Measurements from ENCODE around the gene SESN3.

SESN3 gene

DNA sequence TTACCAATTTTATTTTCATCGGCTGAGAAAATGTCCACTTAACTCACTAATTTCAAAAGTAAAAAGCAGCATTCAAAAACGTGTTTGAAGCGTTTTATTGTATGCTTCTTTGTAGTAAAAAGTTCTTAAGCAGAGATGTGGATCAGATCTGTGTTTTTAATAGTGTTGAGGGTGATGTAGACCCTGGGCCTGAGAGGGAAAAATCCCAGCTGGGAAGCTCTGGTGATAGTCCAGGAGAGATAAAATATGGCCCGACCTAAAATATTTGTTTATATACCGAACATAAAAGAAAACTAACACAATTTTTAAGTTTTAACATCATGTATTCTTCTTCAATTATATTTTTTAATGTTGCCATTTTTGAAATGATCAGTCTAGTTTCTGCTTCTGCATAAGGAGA, 35.2 kb downstream of the SESN3 start:
- Histone ChIP-seq H3K27me3 (ENCODE audit: insufficient read depth, low read length) (no peaks in the 10 kb centered on the region), H3K4me1 (ENCODE audit: insufficient read depth, low read length, severe bottlenecking) (peaks cover 8% of the 10 kb centered on the region), H3K9ac (ENCODE audit: low read length) (no peak overlapping the region), H3K27ac (ENCODE audit: low read depth, low read length, poor library complexity, severe bottlenecking) (no peak overlapping the region), H3K79me2 (ENCODE audit: insufficient read depth, low read length) (no peaks in the 10 kb centered on the region), H4K20me1 (ENCODE audit: insufficient read depth, low read length) (no peaks in the 10 kb centered on the region), H3K4me3 (ENCODE audit: low read depth, low read length, poor library complexity, severe bottlenecking) (no peak overlapping the region), H2AFZ (ENCODE audit: low read length) (no peak overlapping the region), H3K9me3 (ENCODE audit: low read length) (no peaks in the 10 kb centered on the region), H3K9me2 (ENCODE audit: low read depth, low read length) (no peaks in the 10 kb centered on the region), H3K4me2 (ENCODE audit: low read length) (no peak overlapping the region), H3K36me3 (ENCODE audit: insufficient read depth, low read length) (no peaks in the 10 kb centered on the region), H3F3A (ENCODE audit: insufficient read depth, low read length) (no peaks in the 10 kb centered on the region)
- no peak for TF ChIP-seq EZH2 (IDR thresholded peaks at IDR 0.05; ENCODE audit: borderline replicate concordance, low read length)
- TF ChIP-seq, protein P1, sequence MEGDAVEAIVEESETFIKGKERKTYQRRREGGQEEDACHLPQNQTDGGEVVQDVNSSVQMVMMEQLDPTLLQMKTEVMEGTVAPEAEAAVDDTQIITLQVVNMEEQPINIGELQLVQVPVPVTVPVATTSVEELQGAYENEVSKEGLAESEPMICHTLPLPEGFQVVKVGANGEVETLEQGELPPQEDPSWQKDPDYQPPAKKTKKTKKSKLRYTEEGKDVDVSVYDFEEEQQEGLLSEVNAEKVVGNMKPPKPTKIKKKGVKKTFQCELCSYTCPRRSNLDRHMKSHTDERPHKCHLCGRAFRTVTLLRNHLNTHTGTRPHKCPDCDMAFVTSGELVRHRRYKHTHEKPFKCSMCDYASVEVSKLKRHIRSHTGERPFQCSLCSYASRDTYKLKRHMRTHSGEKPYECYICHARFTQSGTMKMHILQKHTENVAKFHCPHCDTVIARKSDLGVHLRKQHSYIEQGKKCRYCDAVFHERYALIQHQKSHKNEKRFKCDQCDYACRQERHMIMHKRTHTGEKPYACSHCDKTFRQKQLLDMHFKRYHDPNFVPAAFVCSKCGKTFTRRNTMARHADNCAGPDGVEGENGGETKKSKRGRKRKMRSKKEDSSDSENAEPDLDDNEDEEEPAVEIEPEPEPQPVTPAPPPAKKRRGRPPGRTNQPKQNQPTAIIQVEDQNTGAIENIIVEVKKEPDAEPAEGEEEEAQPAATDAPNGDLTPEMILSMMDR (IDR thresholded peaks at IDR 0.05; ENCODE audit: low read length), result no peak

DNA sequence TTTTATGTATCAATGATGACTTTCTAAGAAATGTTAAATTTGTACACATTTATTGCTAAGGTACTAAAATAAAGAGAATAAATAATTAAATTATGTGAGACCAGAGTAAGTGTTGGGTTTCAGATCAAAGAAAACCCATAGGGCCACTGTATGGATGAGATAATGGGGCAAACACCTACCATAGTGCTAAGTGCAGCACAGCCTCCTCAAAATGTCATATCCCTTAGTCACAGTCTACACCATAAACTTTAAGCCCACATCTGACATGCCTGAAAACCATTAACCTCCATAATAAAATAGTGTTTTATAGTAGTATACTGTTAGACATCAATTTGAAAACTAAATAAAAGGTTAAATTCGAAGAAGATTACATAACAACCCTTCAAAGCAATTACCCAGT, 37.5 kb downstream of the SESN3 start:
- H3K4me2 ChIP-seq (ENCODE audit: low read length), result no peak overlapping the region
- H3K36me3 ChIP-seq (ENCODE audit: insufficient read depth, low read length), result no peaks in the 10 kb centered on the region
- TF ChIP-seq EZH2 (IDR thresholded peaks at IDR 0.05; ENCODE audit: borderline replicate concordance, low read length), result no peak
- TF ChIP-seq, protein P1 (IDR thresholded peaks at IDR 0.05; ENCODE audit: low read length), result no peak
- H3K27me3 ChIP-seq (ENCODE audit: insufficient read depth, low read length), result no peaks in the 10 kb centered on the region
- no peak overlapping the region for H3K4me3 ChIP-seq (ENCODE audit: low read depth, low read length, poor library complexity, severe bottlenecking)
- H3K9me2 ChIP-seq (ENCODE audit: low read depth, low read length), result no peaks in the 10 kb centered on the region
- H2AFZ ChIP-seq (ENCODE audit: low read length), result no peak overlapping the region
- H3K9ac ChIP-seq (ENCODE audit: low read length), result no peak overlapping the region
- H3K9me3 ChIP-seq (ENCODE audit: low read length), result no peaks in the 10 kb centered on the region
- H3F3A ChIP-seq (ENCODE audit: insufficient read depth, low read length), result no peaks in the 10 kb centered on the region
- H3K4me1 ChIP-seq (ENCODE audit: insufficient read depth, low read length, severe bottlenecking), result peaks cover 8% of the 10 kb centered on the region
- no peaks in the 10 kb centered on the region for H3K79me2 ChIP-seq (ENCODE audit: insufficient read depth, low read length)
- H3K27ac ChIP-seq (ENCODE audit: low read depth, low read length, poor library complexity, severe bottlenecking), result no peak overlapping the region
- no peaks in the 10 kb centered on the region for H4K20me1 ChIP-seq (ENCODE audit: insufficient read depth, low read length)

GRCh38 chr11:95192717-95193116, 38.3 kb downstream of the SESN3 start:
- no peaks in the 10 kb centered on the region for H3K9me2 ChIP-seq (ENCODE audit: low read depth, low read length)
- H3K36me3 ChIP-seq (ENCODE audit: insufficient read depth, low read length), result no peaks in the 10 kb centered on the region
- H3K9me3 ChIP-seq (ENCODE audit: low read length), result no peaks in the 10 kb centered on the region
- no peak for TF ChIP-seq EZH2 (IDR thresholded peaks at IDR 0.05; ENCODE audit: borderline replicate concordance, low read length)
- TF ChIP-seq, protein P1 (IDR thresholded peaks at IDR 0.05; ENCODE audit: low read length), result no peak
- H3K27me3 ChIP-seq (ENCODE audit: insufficient read depth, low read length), result no peaks in the 10 kb centered on the region
- no peaks in the 10 kb centered on the region for H3F3A ChIP-seq (ENCODE audit: insufficient read depth, low read length)
- no peak overlapping the region for H3K9ac ChIP-seq (ENCODE audit: low read length)
- peaks cover 8% of the 10 kb centered on the region for H3K4me1 ChIP-seq (ENCODE audit: insufficient read depth, low read length, severe bottlenecking)
- no peak overlapping the region for H2AFZ ChIP-seq (ENCODE audit: low read length)
- no peaks in the 10 kb centered on the region for H4K20me1 ChIP-seq (ENCODE audit: insufficient read depth, low read length)
- no peaks in the 10 kb centered on the region for H3K79me2 ChIP-seq (ENCODE audit: insufficient read depth, low read length)
- H3K27ac ChIP-seq (ENCODE audit: low read depth, low read length, poor library complexity, severe bottlenecking), result no peak overlapping the region
- no peak overlapping the region for H3K4me3 ChIP-seq (ENCODE audit: low read depth, low read length, poor library complexity, severe bottlenecking)
- H3K4me2 ChIP-seq (ENCODE audit: low read length), result no peak overlapping the region
